Ramos (cell line): Measurements from ENCODE around the gene ARSJ.

ENCODE experiments used
- in situ Hi-C: fragments of 300-500 bp; cut with MboI; formaldehyde crosslinking; loops from one replicate; pipeline ENCODE4 v1.14.3; 2022; ENCODE audit warnings: low sequenced_read_pairs; ENCODE audit not compliant: unreplicated experiment

Gene ARSJ

DNA sequence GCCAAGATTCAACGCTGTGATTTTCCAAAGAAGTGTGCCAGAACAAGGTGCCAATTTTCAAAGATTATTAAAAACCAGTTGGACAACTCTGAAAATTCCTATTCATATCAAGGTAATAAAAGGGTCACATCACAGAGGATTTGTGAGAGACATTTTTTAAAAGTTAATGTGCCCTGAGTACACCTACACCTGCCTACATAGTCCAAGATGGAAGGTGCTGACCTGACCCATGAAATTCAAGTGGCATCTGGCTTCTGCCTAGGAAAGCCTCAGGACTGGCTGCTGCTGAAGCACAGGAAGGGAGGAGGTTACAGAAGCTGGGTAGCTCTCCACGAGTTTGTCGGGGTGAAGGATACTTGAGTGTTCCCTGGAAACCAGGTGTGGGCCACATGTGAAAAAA lies 11.4 kb upstream of the ARSJ start:
- in situ Hi-C loops, result no loop called here

- in situ Hi-C loops, result no loop called here
Measured at GRCh38 chr4:113987382-113987941, 8.0 kb upstream of the ARSJ start.

DNA sequence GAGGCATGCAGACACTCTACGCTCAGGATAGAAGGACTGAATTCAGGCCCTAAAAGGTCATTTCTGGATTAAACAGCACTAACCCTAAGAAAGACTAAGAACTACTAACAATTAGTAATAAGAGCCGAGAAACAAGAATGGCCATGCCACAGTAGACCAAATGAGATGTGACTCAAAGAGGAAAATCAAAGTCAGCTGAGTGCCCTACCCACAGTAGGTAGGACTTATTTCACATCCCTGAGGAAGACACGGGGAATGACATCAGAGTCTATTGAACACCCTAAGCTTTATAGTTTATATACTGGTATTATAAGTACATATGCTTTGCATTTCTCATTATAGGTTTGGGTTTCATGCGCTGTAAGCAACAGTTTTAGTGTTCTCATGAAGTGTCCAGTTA lies 2.7 kb upstream of the ARSJ start:
- in situ Hi-C loops, result no loop called here

GRCh38 chr4:113981591-113981990 lies 2.1 kb upstream of the ARSJ start:
- in situ Hi-C loops, result no loop called here

DNA sequence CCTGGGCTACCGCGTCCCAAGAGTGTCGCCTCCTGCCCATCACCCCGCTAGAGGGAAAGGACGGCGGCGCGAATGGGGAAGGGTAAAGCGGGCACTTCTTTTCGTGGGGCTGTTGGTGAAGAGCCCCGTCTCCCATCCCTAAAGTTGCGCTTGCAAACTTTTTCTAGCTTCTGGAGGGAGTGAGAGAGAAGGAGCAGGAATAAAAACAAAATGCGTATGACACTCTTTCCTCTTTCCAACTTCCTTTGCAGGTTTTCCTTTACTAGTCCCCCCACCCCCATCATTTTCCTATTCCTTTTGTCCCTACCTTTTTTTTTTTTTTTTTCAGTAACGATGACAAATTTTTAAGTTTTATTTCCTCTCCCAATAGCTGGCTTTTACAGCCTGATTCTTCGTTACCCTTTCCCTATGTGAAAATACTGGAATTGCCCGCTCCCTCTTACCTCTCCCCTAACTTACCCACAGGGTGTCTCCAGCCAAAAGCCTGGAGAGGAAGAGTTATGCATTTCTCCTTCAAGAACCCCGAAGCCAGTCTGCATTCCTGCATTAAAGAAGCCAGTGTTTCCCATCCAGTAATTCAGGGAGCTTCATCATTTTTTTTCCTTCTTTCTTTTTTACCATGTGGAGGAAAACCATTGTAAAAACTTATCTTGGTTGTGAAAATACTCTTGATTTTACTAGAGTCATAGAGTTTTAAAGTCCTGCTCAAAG lies 613 bp upstream of the ARSJ start:
- in situ Hi-C loops, result no loop called here

GRCh38 chr4:113978561-113979147 lies 793 bp downstream of the ARSJ start:
- in situ Hi-C loops, result no loop called here

- in situ Hi-C loops, result no loop called here
Measured at GRCh38 chr4:113978105-113978504, 1.3 kb downstream of the ARSJ start.

DNA sequence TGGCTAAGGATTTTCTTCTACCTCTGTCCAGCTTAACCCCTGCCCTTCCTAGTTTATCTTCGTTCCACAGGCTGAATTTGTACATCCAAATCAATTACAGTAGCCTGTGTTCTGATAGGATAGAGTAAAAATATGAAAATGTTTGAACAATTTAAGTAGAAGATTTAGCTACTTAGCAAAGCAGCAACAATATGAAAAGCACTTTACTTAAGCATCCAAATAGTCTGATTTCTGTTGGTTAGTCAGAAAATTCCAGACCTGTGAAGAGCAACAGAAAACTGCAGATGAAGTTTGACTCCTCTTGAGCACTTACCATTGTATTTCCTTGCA lies 2.0 kb downstream of the ARSJ start:
- in situ Hi-C loops, result no loop called here

GRCh38 chr4:113976741-113977525 lies 2.5 kb downstream of the ARSJ start:
- in situ Hi-C loops, result no loop called here

GRCh38 chr4:113975578-113975977 lies 3.9 kb downstream of the ARSJ start:
- in situ Hi-C loops, result no loop called here

DNA sequence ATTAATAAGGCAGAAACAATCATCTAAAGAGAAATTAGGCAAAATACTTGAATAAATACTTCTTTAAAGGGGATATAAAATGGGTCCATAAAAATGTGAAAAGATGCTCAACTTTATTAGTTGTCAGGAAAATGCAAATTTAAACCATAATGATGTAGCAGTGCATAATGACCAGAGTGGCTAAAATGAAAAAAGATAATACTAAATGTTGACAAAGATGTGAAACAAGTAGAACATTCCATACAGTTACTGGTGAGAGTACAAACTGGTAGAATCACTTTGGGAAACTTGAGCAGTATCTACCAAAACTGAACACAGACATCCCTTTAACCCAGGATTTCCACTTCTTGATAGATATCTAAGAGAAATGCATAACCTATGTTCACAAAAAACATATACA lies 5.0 kb downstream of the ARSJ start:
- in situ Hi-C loops, result no loop called here

- in situ Hi-C loops, result no loop called here
Measured at GRCh38 chr4:113973345-113973744, 6.1 kb downstream of the ARSJ start.

DNA sequence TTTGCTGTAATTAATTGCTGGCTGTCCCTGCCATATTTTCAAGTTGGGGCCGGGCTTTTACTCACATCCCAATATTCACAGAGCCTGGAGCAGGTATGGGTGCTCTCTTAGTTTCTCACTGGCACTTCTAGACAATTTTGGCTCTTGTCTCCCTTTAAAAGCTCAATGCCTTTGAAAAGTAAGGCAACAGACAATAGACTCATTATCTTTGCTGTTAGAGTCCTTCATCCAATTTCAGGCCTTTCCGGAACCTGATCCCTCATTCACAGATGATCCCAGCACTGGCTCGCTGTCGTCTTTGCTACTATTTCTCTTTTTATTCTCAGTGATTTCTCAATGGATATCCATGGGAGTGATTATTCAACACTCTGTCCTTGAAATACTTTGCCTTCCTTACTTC lies 6.7 kb downstream of the ARSJ start:
- in situ Hi-C loops, result no loop called here

GRCh38 chr4:113971706-113972360 lies 7.6 kb downstream of the ARSJ start:
- in situ Hi-C loops, result no loop called here

DNA sequence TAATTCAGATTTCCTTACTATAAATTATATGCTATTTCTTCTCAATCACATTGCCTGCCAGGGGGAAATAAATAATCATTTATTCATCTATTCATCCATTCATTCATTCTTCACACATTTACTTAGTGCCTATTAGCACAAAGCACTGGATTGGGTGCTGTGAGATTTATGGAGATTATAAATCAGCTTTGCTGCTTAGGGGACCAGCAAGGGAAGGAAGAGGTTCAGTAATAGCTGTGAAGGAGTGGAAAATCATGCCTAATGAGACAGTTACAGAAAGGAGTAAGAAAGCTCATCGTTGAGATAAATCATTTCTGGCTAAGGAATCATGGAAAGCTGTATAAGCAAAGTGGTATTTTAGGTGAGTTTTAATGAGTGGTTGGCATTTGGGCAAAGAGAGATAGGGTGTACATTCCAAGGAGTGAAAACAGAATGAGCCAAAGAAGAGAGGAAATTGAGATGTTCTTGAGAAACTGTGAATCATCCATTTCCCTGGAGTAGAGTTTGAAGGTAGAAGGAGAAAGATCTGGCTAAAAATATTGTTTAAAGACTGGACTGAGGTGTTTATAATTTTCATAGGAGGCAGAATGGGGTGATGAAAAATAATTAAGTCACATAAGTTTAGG lies 9.6 kb downstream of the ARSJ start:
- in situ Hi-C loops, result no loop called here

DNA sequence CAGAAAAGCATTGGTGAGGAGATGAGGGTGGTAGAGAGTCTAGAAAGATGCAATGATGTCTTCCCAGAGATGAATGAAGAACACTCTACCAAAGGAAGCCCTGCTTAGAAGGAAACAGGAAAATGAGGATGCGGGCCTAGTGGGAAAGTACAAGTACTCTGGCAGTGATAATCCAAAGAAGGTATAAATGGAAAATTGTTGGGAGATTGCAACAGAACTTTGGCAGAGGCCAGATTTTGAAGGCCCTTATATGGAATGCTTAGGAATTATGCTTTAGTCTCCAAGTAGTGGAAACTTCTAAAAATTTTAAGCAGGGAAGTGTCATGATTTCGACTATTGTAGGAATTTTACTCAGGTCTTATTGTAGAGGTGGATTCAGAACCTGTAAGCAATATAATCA lies 11.0 kb downstream of the ARSJ start:
- in situ Hi-C loops, result no loop called here

- in situ Hi-C loops, result no loop called here
Measured at GRCh38 chr4:113967687-113968086, 11.8 kb downstream of the ARSJ start.

DNA sequence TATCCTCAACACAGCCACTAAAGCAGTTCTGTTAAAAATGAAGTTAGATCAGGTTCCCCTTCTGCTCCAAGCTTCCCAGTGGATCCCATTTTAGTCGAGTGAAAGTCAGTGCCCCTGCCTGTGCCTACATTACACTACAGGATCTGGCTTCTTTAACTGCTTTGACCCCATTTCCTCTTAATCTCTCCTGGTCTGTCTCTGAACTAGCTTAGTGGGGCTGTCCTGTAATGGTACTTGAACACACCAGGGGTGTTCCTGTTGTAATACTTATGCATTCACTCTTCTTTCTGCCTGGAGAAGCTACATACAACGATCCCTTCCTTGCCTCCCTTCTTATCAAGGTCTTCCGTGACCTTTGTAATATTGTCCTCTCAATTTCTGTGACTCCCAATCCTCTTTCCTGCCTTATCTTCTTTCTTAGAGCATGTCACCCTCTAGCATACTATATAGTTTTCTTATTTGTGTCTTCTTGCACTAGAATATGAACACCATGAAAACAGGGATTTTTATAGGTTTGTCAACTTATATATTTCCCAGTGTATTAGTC lies 16.7 kb downstream of the ARSJ start:
- in situ Hi-C loops, result no loop called here

DNA sequence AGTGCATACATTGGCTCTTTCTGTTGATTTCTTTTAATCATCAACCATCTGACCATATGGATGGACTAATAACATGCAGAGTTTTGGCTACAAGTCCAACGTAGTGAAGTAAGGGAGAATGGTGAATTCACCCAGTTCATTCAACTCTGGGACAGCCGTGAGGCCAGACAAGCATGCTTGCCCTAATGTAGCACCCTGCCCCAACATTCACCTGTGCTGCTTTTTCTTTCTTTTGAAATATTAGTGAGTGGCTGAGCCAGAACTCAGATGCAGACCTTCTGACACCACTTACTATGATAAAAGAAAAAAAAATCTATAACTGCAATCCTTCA lies 17.5 kb downstream of the ARSJ start:
- in situ Hi-C loops, result no loop called here

DNA sequence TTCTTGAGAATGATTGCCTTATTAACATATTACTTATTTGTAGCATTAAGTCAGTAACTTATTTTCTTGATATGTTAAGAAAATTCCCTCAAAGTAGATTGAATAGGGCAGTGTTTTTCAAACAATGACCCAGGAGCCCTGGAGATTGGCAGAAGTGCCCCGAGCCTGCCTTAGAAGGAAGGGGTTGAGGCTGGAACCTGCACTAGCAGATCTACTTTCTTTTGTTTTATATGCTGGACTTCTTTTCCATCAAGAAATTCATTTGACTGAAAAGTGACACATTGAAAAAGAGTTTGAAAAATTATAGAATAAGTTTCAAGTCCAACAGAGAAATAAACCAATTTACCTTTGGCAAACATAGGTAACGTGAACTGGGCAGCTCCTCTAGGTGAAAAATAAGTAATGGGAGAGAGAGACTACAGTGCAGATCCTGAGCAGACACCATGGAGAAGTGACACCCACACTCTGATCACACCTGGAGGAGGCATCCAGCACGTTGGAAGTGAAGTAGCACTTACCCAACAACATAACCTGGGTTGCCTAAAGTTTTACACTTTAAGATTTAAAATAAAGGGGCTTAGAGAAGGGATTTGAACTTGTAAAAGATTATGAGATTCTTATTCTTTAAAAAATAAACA lies 18.6 kb downstream of the ARSJ start:
- in situ Hi-C loops, result no loop called here
